K562 (cell line): ENCODE data around the gene OPCML. TPM values are rescaled to one million over a fixed set of nuclear protein-coding genes. Genes with fewer than 3 reads are reported as not detected.

Experiments used
- ATAC-seq: fragments of 200-7000 bp; cut with Tn5 transposase; 3 replicates; pipeline ENCODE4 v1.9.1; 2020; ENCODE audit warnings: moderate library complexity
- BruUV-seq: library from RNA; stranded (reverse); fragments of 400-500 nt; replicated peaks from 2 replicates; lab custom pipeline; 2021; lab: Mats Ljungman, UMichigan
- CTCF ChIA-PET: fragments of 300-600 bp; formaldehyde crosslinking; extraction: SDS; loops from one replicate; lab custom pipeline; 2021; ENCODE audit warnings: low intra/inter-chr PET ratio; lab: Yijun Ruan, JAX
- POLR2A ChIA-PET: fragments of 300-600, 350-650 bp; sonication (Branson Sonifier 250); formaldehyde crosslinking; extraction: SDS; loops from one replicate; lab custom pipeline; 2021; ENCODE audit warnings: antibody characterized with exemption, inconsistent platforms; lab: Yijun Ruan, JAX
- DNase-seq, 4 experiments: peaks; one replicate each; pipeline versions ENCODE4 v3.0.0 to v3.0.0-alpha.2; 2011 to 2018; ENCODE audit warnings: low spot score in 3 of 4, mixed read lengths in 3 of 4; ENCODE audit errors: extremely low read depth in 1 of 4
- FAIRE-seq: peaks from 2 replicates; lab custom pipeline; 2011; peaks lifted over from hg19 to GRCh38; lab: Jason Lieb, UNC
- H2AFZ ChIP-seq: 2 replicates; pipeline ENCODE4 v1.6.0; 2011; ENCODE audit warnings: low read depth, low read length, control low read depth, inconsistent platforms
- H3K27ac ChIP-seq: fragments of 200-600 bp; 3 replicates; pipeline ENCODE4 v1.8.0; 2011; ENCODE audit warnings: low read depth, mild to moderate bottlenecking, control low read depth, inconsistent platforms, low read length, moderate library complexity, mixed read lengths; ENCODE audit errors: extremely low read depth
- H3K27me3 ChIP-seq, 2 experiments: fragments of 300-600 bp in 1 of 2; 2 replicates in 1 of 2; 3 replicates in 1 of 2; pipeline versions ENCODE4 v1.6.0 to v1.8.0; 2011; ENCODE audit warnings: inconsistent platforms in 2 of 2, low read length in 2 of 2, mild to moderate bottlenecking in 1 of 2, mixed read lengths in 1 of 2, moderate library complexity in 1 of 2; ENCODE audit not compliant: control insufficient read depth in 2 of 2, insufficient read depth in 2 of 2
- H3K36me3 ChIP-seq: fragments of 300-600 bp; 3 replicates; pipeline ENCODE4 v1.8.0; 2011; ENCODE audit warnings: mild to moderate bottlenecking, low read length, inconsistent platforms; ENCODE audit not compliant: control insufficient read depth, insufficient read depth
- H3K4me1 ChIP-seq, 2 experiments: fragments of 200-600 bp in 1 of 2; replicated peaks in 1 of 2; 2 replicates in 1 of 2; 3 replicates in 1 of 2; pipeline versions ENCODE4 v1.5.1 to v1.8.0; 2011; ENCODE audit warnings: inconsistent platforms in 2 of 2, low read length in 2 of 2, mild to moderate bottlenecking in 1 of 2, mixed read lengths in 1 of 2, moderate library complexity in 1 of 2; ENCODE audit not compliant: control insufficient read depth in 2 of 2, insufficient read depth in 2 of 2
- H3K4me2 ChIP-seq: 2 replicates; pipeline ENCODE4 v1.6.1; 2011; ENCODE audit warnings: low read length, control low read depth, inconsistent platforms, mixed read lengths; ENCODE audit not compliant: insufficient read depth
- H3K4me3 ChIP-seq: fragments of 200-600 bp; sonication (generic), shearing (Covaris generic); 2 replicates; pipeline ENCODE4 v1.5.1; 2016; ENCODE audit warnings: control low read depth, inconsistent platforms
- H3K79me2 ChIP-seq: fragments of 200-600 bp; 3 replicates; pipeline ENCODE4 v1.8.0; 2011; ENCODE audit warnings: low read length, inconsistent platforms; ENCODE audit not compliant: control insufficient read depth, insufficient read depth
- H3K9ac ChIP-seq, 2 experiments: 2 replicates each; pipeline versions ENCODE4 v1.6.0 to v1.6.1; 2011; ENCODE audit warnings: low read depth in 2 of 2, low read length in 2 of 2, control low read depth in 1 of 2, inconsistent platforms in 1 of 2, mild to moderate bottlenecking in 1 of 2, mixed read lengths in 1 of 2; ENCODE audit not compliant: insufficient read depth in 1 of 2
- H3K9me1 ChIP-seq: one replicate; pipeline ENCODE4 v1.6.0; 2011; ENCODE audit warnings: inconsistent platforms, mild to moderate bottlenecking, low read length, moderate library complexity; ENCODE audit not compliant: control insufficient read depth, insufficient read depth
- H3K9me3 ChIP-seq: replicated peaks from 2 replicates; pipeline ENCODE4 v1.5.1; 2011; ENCODE audit warnings: low read depth, low read length, inconsistent platforms; ENCODE audit not compliant: control insufficient read depth, insufficient read depth
- H4K20me1 ChIP-seq: replicated peaks from 2 replicates; pipeline ENCODE4 v1.6.1; 2011; ENCODE audit warnings: low read length, inconsistent platforms, mixed read lengths; ENCODE audit not compliant: control insufficient read depth, insufficient read depth
- E2F5 ChIP-seq: sonication (generic); formaldehyde crosslinking; IDR thresholded peaks from 2 replicates; pipeline ENCODE4 v1.8.0; 2022; ENCODE audit warnings: mild to moderate bottlenecking, missing genetic modification reagents
- ESRRA ChIP-seq: fragments of 450-650 bp; IDR thresholded peaks from 2 replicates; pipeline ENCODE4 v1.6.1; 2014; ENCODE audit warnings: low read depth, mild to moderate bottlenecking, moderate library complexity, borderline replicate concordance
- KDM1A ChIP-seq, 2 experiments: fragments of 450-650 bp; IDR thresholded peaks; 2 replicates each; pipeline ENCODE4 v1.6.1; 2016; ENCODE audit warnings: mild to moderate bottlenecking in 2 of 2
- MIER1 ChIP-seq: fragments of 450-650 bp; IDR thresholded peaks from 2 replicates; pipeline ENCODE4 v1.6.1; 2016; ENCODE audit warnings: antibody characterized with exemption, mild to moderate bottlenecking, low read depth
- NFIC ChIP-seq: fragments of 450-650 bp; IDR thresholded peaks from 2 replicates; pipeline ENCODE4 v1.6.1; 2017; ENCODE audit warnings: mild to moderate bottlenecking, inconsistent platforms
- SMARCA5 ChIP-seq: fragments of 450-650 bp; IDR thresholded peaks from 2 replicates; pipeline ENCODE4 v1.6.1; 2016
- XRCC4 ChIP-seq: IDR thresholded peaks from one replicate; pipeline ENCODE4 v1.6.1; 2011; ENCODE audit not compliant: insufficient read depth, insufficient read length; ENCODE audit errors: extremely low read depth
- ZNF124 ChIP-seq: sonication (generic); formaldehyde crosslinking; IDR thresholded peaks from 2 replicates; pipeline ENCODE4 v1.8.1; 2022; ENCODE audit warnings: missing genetic modification reagents
- ZNF398 ChIP-seq: fragments of 250-450 bp; sonication (Bioruptor Pico); IDR thresholded peaks from 2 replicates; pipeline ENCODE4 v1.8.0; 2021; ENCODE audit warnings: moderate library complexity, mild to moderate bottlenecking, inconsistent platforms
- WGBS: fragments of 100-300 bp; shearing (Covaris generic); methylation state at CpG from one replicate; pipeline ENCODE4 v1.1.6; 2016; ENCODE audit warnings: low coverage, mixed read lengths; ENCODE audit not compliant: insufficient coverage; ENCODE audit errors: missing lambda C conversion rate; 5-methylcytosine and 5-hydroxymethylcytosine counted together
- in situ Hi-C: fragments of 300-500 bp; cut with MboI; formaldehyde crosslinking; loops from 4 replicates; pipeline ENCODE4 v1.15.0; 2018; ENCODE audit warnings: inconsistent platforms, mixed read lengths
- intact Hi-C: fragments of 100-400 bp; cut with micrococcal nuclease; formaldehyde crosslinking; loops from 2 replicates; pipeline ENCODE4 v1.14.2; 2022
- polyA plus RNA-seq, 8 experiments: library from polyadenylated mRNA; depleted of rRNA in 4 of 8; stranded (reverse) in 5 of 8; unstranded in 3 of 8; fragments of >200 nt; fragmentation: Nextera tagmentation in 2 of 8; fragmentation: Illumina TruSeq in 1 of 8; extraction: Ambion mirVana in 2 of 8; extraction: Trizol in 1 of 8; gene quantifications; 2 replicates each; pipeline versions ENCODE4 v1.2.1 to v1.2.3, GENCODE V29; 2011 to 2014; ENCODE audit warnings: inconsistent platforms in 1 of 8, missing spikeins in 1 of 8
- total RNA-seq, 7 experiments: library from RNA; depleted of rRNA in 6 of 7; stranded (reverse); fragments of >200 nt in 6 of 7; fragmentation: Illumina TruSeq in 2 of 7; extraction: Trizol in 2 of 7; gene quantifications; 2 replicates each; pipeline versions ENCODE4 v1.2.1 to v1.2.3, GENCODE V29; 2011 to 2021; ENCODE audit warnings: low replicate concordance in 1 of 7

The OPCML gene
- total and polyA plus RNA-seq, 9 of the 15 experiments (the other 6 are each of a cell fraction or from before 2014, with no cell fraction given), result not detected

GRCh38 chr11:132803436-132803835 is 728.9 kb downstream of the OPCML start (continued):
- no peak for TF ChIP-seq ESRRA
- no peak for TF ChIP-seq E2F5 (CRISPR knock-in tag)
- no peak for TF ChIP-seq KDM1A (IDR thresholded peaks at IDR 0.05)
- TF ChIP-seq NFIC, result no peak

- H3K27me3 ChIP-seq, result no peaks in the 10 kb centered on the region
- H3K27ac ChIP-seq, result no peak overlapping the region
- no peak for ATAC-seq
- H2AFZ ChIP-seq, result no peak overlapping the region
- no peaks in the 10 kb centered on the region for H3K9me3 ChIP-seq
- DNase-seq, result no peak
- BruUV-seq, result no TSS peak
- H3K36me3 ChIP-seq, result no peaks in the 10 kb centered on the region
- no peak overlapping the region for H3K4me3 ChIP-seq
- TF ChIP-seq MIER1, result no peak
- TF ChIP-seq SMARCA5, result no peak
- no peak for TF ChIP-seq ZNF124 (CRISPR knock-in tag)
- TF ChIP-seq XRCC4, result no peak
- TF ChIP-seq ZNF398 (CRISPR knock-in tag), result no peak
- FAIRE-seq, result no peak
- POLR2A ChIA-PET, result no interaction called here
- no peaks in the 10 kb centered on the region for H3K79me2 ChIP-seq
- H3K4me1 ChIP-seq, result no peaks in the 10 kb centered on the region
- H4K20me1 ChIP-seq, result no peaks in the 10 kb centered on the region
- H3K4me2 ChIP-seq, result no peak overlapping the region
- WGBS, result 4% methylated on average over 4 of the region's 4 CpGs
- no peaks in the 10 kb centered on the region for H3K9me1 ChIP-seq
- CTCF ChIA-PET, result no interaction called here
- no peak overlapping the region for H3K9ac ChIP-seq
- in situ Hi-C loops, result no loop called here
- intact Hi-C loops, result no loop called here
Observed at GRCh38 chr11:132802947-132803346, 729.4 kb downstream of the OPCML start.
